ENCODE results near the gene LAD1.

LAD1 gene

GRCh38 chr1:201351617-201352016 lies 47.5 kb downstream of the LAD1 start:
- DNase-seq (ENCODE audit: extremely low read depth in 1 of 2, low read depth in 1 of 2), result no peak

GRCh38 chr1:201350884-201351283 lies 48.2 kb downstream of the LAD1 start:
- no peak for DNase-seq (ENCODE audit: extremely low read depth in 1 of 2, low read depth in 1 of 2)

GRCh38 chr1:201350361-201350725 lies 48.8 kb downstream of the LAD1 start:
- DNase-seq (ENCODE audit: extremely low read depth in 1 of 2, low read depth in 1 of 2), result no peak

- DNase-seq (ENCODE audit: extremely low read depth in 1 of 2, low read depth in 1 of 2), result no peak
Observed at GRCh38 chr1:201349092-201349491, 50.0 kb downstream of the LAD1 start.

GRCh38 chr1:201348211-201348566 lies 50.9 kb downstream of the LAD1 start:
- DNase-seq (ENCODE audit: extremely low read depth in 1 of 2, low read depth in 1 of 2), result peak in 1 of 2 donors; percentile 9

GRCh38 chr1:201347498-201348210 lies 51.5 kb downstream of the LAD1 start:
- DNase-seq (ENCODE audit: extremely low read depth in 1 of 2, low read depth in 1 of 2), result no peak

- DNase-seq (ENCODE audit: extremely low read depth in 1 of 2, low read depth in 1 of 2), result no peak
Observed at GRCh38 chr1:201346987-201347386, 52.1 kb downstream of the LAD1 start.

GRCh38 chr1:201346337-201346939 lies 52.7 kb downstream of the LAD1 start:
- no peak for DNase-seq (ENCODE audit: extremely low read depth in 1 of 2, low read depth in 1 of 2)

- no peak for DNase-seq (ENCODE audit: extremely low read depth in 1 of 2, low read depth in 1 of 2)
Observed at GRCh38 chr1:201345081-201345355, 54.1 kb downstream of the LAD1 start.

- DNase-seq (ENCODE audit: extremely low read depth in 1 of 2, low read depth in 1 of 2), result no peak
Observed at GRCh38 chr1:201344206-201345080, 54.7 kb downstream of the LAD1 start.

GRCh38 chr1:201341377-201341776 lies 57.7 kb downstream of the LAD1 start:
- DNase-seq (ENCODE audit: extremely low read depth in 1 of 2, low read depth in 1 of 2), result no peak

- no peak for DNase-seq (ENCODE audit: extremely low read depth in 1 of 2, low read depth in 1 of 2)
Observed at GRCh38 chr1:201336711-201337450, 62.2 kb downstream of the LAD1 start.

- no peak for DNase-seq (ENCODE audit: extremely low read depth in 1 of 2, low read depth in 1 of 2)
Observed at GRCh38 chr1:201335901-201336300, 63.2 kb downstream of the LAD1 start.

GRCh38 chr1:201335174-201335870 lies 63.8 kb downstream of the LAD1 start:
- no peak for DNase-seq (ENCODE audit: extremely low read depth in 1 of 2, low read depth in 1 of 2)

- no peak for DNase-seq (ENCODE audit: extremely low read depth in 1 of 2, low read depth in 1 of 2)
Observed at GRCh38 chr1:201334325-201335173, 64.6 kb downstream of the LAD1 start.

GRCh38 chr1:201332616-201333335 lies 66.3 kb downstream of the LAD1 start:
- DNase-seq (ENCODE audit: extremely low read depth in 1 of 2, low read depth in 1 of 2), result no peak

GRCh38 chr1:201332021-201332420 lies 67.1 kb downstream of the LAD1 start:
- DNase-seq (ENCODE audit: extremely low read depth in 1 of 2, low read depth in 1 of 2), result no peak

GRCh38 chr1:201331166-201331565 lies 68.0 kb downstream of the LAD1 start:
- no peak for DNase-seq (ENCODE audit: extremely low read depth in 1 of 2, low read depth in 1 of 2)

All from stimulated activated CD8-positive, alpha-beta memory T cell treated with anti-CD3 and anti-CD28 coated beads, Interleukin-7, amount 100 ng/mL, for 48 hours (primary cell).